Mesenchymal stem cell (in vitro differentiated cells and primary cell): ENCODE measurements around the gene ADAM33.

Source experiments
- DNase-seq: peaks from one replicate; pipeline ENCODE4 v3.0.0-alpha.2; 2013
- H2AFZ ChIP-seq: one replicate; pipeline ENCODE4 v1.6.1; 2013; ENCODE audit warnings: low read depth, mild to moderate bottlenecking, control low read depth, inconsistent platforms, low read length, moderate library complexity
- H2AK5ac ChIP-seq: 2 replicates; pipeline ENCODE4 v1.6.1; 2013; ENCODE audit warnings: low read length, moderate library complexity, mild to moderate bottlenecking, inconsistent platforms; ENCODE audit not compliant: severe bottlenecking
- H2BK120ac ChIP-seq: one replicate; pipeline ENCODE4 v1.6.1; 2013; ENCODE audit warnings: low read depth, mild to moderate bottlenecking, inconsistent platforms, low read length, moderate library complexity
- H2BK12ac ChIP-seq, 2 experiments: one replicate each; pipeline ENCODE4 v1.6.1; 2013; ENCODE audit warnings: inconsistent platforms in 2 of 2, low read length in 2 of 2, mild to moderate bottlenecking in 2 of 2, moderate library complexity in 2 of 2, control low read depth in 1 of 2
- H2BK15ac ChIP-seq: one replicate; pipeline ENCODE4 v1.6.1; 2013; ENCODE audit warnings: mild to moderate bottlenecking, low read depth, inconsistent platforms; ENCODE audit not compliant: poor library complexity, severe bottlenecking
- H2BK5ac ChIP-seq: 2 replicates; pipeline ENCODE4 v1.6.1; 2013; ENCODE audit warnings: low read depth, mild to moderate bottlenecking, low read length, control low read depth, inconsistent platforms; ENCODE audit not compliant: poor library complexity, severe bottlenecking
- H3K14ac ChIP-seq, 2 experiments: one replicate each; pipeline ENCODE4 v1.6.1; 2013; ENCODE audit warnings: inconsistent platforms in 2 of 2, low read length in 2 of 2, control low read depth in 1 of 2, mild to moderate bottlenecking in 1 of 2, moderate library complexity in 1 of 2
- H3K18ac ChIP-seq, 2 experiments: one replicate each; pipeline ENCODE4 v1.6.1; 2013; ENCODE audit warnings: inconsistent platforms in 2 of 2, low read length in 2 of 2, control low read depth in 1 of 2, low read depth in 1 of 2, mild to moderate bottlenecking in 1 of 2
- H3K23ac ChIP-seq, 2 experiments: one replicate each; pipeline ENCODE4 v1.6.1; 2013; ENCODE audit warnings: inconsistent platforms in 2 of 2, low read length in 2 of 2, mild to moderate bottlenecking in 2 of 2, moderate library complexity in 2 of 2, control low read depth in 1 of 2
- H3K27ac ChIP-seq: 2 replicates; pipeline ENCODE4 v1.5.1; 2013; ENCODE audit warnings: mild to moderate bottlenecking, moderate library complexity, low read length, control low read depth, inconsistent platforms; ENCODE audit not compliant: poor library complexity, severe bottlenecking
- H3K27me3 ChIP-seq, 2 experiments: 2 replicates each; pipeline versions ENCODE4 v1.6.1 to v1.7.0; 2013; ENCODE audit warnings: low read length in 2 of 2, mild to moderate bottlenecking in 2 of 2, moderate library complexity in 2 of 2, control low read depth in 1 of 2, inconsistent platforms in 1 of 2; ENCODE audit not compliant: control insufficient read depth in 1 of 2, insufficient read depth in 1 of 2
- H3K36me3 ChIP-seq, 2 experiments: 2 replicates each; pipeline versions ENCODE4 v1.6.1 to v1.7.0; 2013; ENCODE audit warnings: low read length in 2 of 2, control low read depth in 1 of 2, inconsistent platforms in 1 of 2, low read depth in 1 of 2, mild to moderate bottlenecking in 1 of 2; ENCODE audit not compliant: insufficient read depth in 2 of 2, control insufficient read depth in 1 of 2
- H3K4ac ChIP-seq, 2 experiments: one replicate each; pipeline ENCODE4 v1.6.1; 2013; ENCODE audit warnings: inconsistent platforms in 2 of 2, low read length in 2 of 2, mild to moderate bottlenecking in 2 of 2, moderate library complexity in 2 of 2, control low read depth in 1 of 2, low read depth in 1 of 2
- H3K4me1 ChIP-seq: 2 replicates; pipeline ENCODE4 v1.6.1; 2013; ENCODE audit warnings: low read depth, low read length, control low read depth; ENCODE audit not compliant: control insufficient read depth, insufficient read depth
- H3K4me2 ChIP-seq: 2 replicates; pipeline ENCODE4 v1.6.1; 2013; ENCODE audit warnings: low read length, mild to moderate bottlenecking, inconsistent platforms; ENCODE audit not compliant: poor library complexity, severe bottlenecking
- H3K4me3 ChIP-seq, 2 experiments: 2 replicates each; pipeline versions ENCODE4 v1.5.1 to v1.7.0; 2013; ENCODE audit warnings: low read length in 2 of 2, mild to moderate bottlenecking in 2 of 2, control low read depth in 1 of 2, low read depth in 1 of 2; ENCODE audit not compliant: insufficient read depth in 1 of 2
- H3K79me1 ChIP-seq: replicated peaks from 2 replicates; pipeline ENCODE4 v1.6.1; 2013; ENCODE audit warnings: mild to moderate bottlenecking, control low read depth, low read length, inconsistent platforms; ENCODE audit not compliant: poor library complexity, severe bottlenecking
- H3K9ac ChIP-seq: 2 replicates; pipeline ENCODE4 v1.7.0; 2013; ENCODE audit warnings: mild to moderate bottlenecking, low read length, moderate library complexity
- H3K9me3 ChIP-seq: 2 replicates; pipeline ENCODE4 v1.7.0; 2013; ENCODE audit warnings: mild to moderate bottlenecking, low read length; ENCODE audit not compliant: control insufficient read depth
- H4K8ac ChIP-seq: one replicate; pipeline ENCODE4 v1.6.1; 2013; ENCODE audit warnings: inconsistent platforms, mild to moderate bottlenecking, low read length, moderate library complexity
- H4K91ac ChIP-seq: one replicate; pipeline ENCODE4 v1.6.1; 2013; ENCODE audit warnings: mild to moderate bottlenecking, low read length, inconsistent platforms
- WGBS: methylation state at CpG from one replicate; pipeline ENCODE4 v1.1.7; 2013; ENCODE audit warnings: mixed read lengths; 5-methylcytosine and 5-hydroxymethylcytosine counted together

Gene ADAM33

GRCh38 chr20:3663031-3663701 lies 18.6 kb downstream of the ADAM33 start, which contains the start of gene GFRA4:
GFRA4 (minus strand) TSS chr20:3663399; CDS start chr20:3663399, 0 bp downstream.
- Histone ChIP-seq H3K79me1 (no peaks in the 10 kb centered on the region), H2BK15ac (no peak within 1 kb of the TSS)
- WGBS: 78% methylated on average over 19 of the region's 19 CpGs

DNA sequence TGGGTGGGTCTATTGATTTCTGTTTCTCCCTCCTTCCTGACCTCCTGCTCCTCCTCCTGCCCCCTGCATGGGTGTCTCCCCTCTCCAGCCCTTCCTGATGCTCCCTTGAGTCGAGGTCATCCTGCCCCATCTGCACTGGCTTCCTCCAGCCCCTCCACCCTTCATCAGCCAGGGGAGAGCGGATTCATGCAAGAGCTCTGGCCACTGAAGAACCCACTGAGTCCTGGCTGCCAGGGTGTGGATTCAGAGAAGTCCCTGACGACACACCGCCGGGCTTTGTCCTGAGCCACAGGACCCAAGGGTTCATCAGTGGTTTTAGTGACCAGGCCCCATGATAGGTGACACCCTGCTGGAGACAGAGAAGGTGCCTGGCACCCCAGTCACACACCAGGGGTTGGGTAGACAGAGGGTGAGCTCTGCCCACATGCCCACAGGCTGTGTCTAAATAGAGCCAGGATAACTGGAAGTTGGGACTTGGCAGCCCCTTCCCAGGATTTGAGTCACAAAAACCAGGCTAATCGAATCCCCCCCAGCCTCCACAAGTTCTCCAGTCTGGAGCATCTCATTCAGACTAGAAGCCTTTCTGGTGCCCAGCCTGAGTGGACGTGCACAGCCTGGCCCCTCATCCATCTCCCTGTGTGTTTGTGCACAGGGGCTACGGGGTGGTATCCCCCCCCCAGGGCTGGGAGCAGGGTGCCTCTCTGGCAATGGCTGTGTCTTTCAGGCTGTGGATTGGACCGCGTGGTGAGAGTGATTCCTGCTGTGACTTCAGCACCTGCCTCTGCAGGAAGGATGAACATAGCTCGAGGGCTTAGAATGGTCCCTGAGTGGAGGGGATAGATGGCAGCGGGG lies 19.8 kb downstream of the ADAM33 start:
- no peak overlapping the region for H2BK120ac ChIP-seq
- no peak overlapping the region for H2AFZ ChIP-seq
- peak overlapping the region in 1 of 2 experiments; percentile 29 for H3K23ac ChIP-seq
- H3K27me3 ChIP-seq: peaks cover 32 to 58% of the 10 kb centered on the region in 2 experiments
- H3K27ac ChIP-seq: no peak overlapping the region
- no peaks in the 10 kb centered on the region for H3K9me3 ChIP-seq
- H3K36me3 ChIP-seq: no peaks in the 10 kb centered on the region
- H3K14ac ChIP-seq: peak overlapping the region in 1 of 2 experiments; percentile 30
- H2AK5ac ChIP-seq: no peak overlapping the region
- H3K79me1 ChIP-seq: no peaks in the 10 kb centered on the region
- no peak overlapping the region for H2BK15ac ChIP-seq
- no peak overlapping the region for H2BK5ac ChIP-seq
- no peak overlapping the region for H3K18ac ChIP-seq
- no peak overlapping the region for H3K9ac ChIP-seq
- H4K91ac ChIP-seq: no peak overlapping the region
- no peak for DNase-seq
- no peak overlapping the region for H3K4ac ChIP-seq
- H4K8ac ChIP-seq: no peak overlapping the region
- H3K4me3 ChIP-seq: no peak overlapping the region
- H2BK12ac ChIP-seq: no peak overlapping the region
- WGBS: 82% methylated on average over 10 of the region's 12 CpGs
- H3K4me1 ChIP-seq: peaks cover 3% of the 10 kb centered on the region
- no peak overlapping the region for H3K4me2 ChIP-seq

More at GRCh38 chr20:3663031-3663701, 18.6 kb downstream of the ADAM33 start, which contains the start of gene GFRA4:
- Histone ChIP-seq H3K4me3 (no peak within 1 kb of the TSS), H2AFZ (no peak within 1 kb of the TSS), H3K4me1 (peaks cover 5% of the 10 kb centered on the region), H3K18ac (no peak within 1 kb of the TSS), H2BK12ac (no peak within 1 kb of the TSS), H3K4ac (no peak within 1 kb of the TSS), H3K23ac (no peak within 1 kb of the TSS), H3K9ac (no peak within 1 kb of the TSS), H2BK120ac (no peak within 1 kb of the TSS), H3K27ac (no peak within 1 kb of the TSS), H4K8ac (no peak within 1 kb of the TSS), H4K91ac (no peak within 1 kb of the TSS), H3K36me3 (peaks cover 0 to 4% of the 10 kb centered on the region in 2 experiments), H2AK5ac (no peak within 1 kb of the TSS), H3K4me2 (no peak within 1 kb of the TSS), H3K9me3 (no peaks in the 10 kb centered on the region), H3K14ac (peak within 1 kb of the TSS in 1 of 2 experiments; percentile 59), H2BK5ac (no peak within 1 kb of the TSS), H3K27me3 (peaks cover 24 to 50% of the 10 kb centered on the region in 2 experiments)
- DNase-seq: no peak

- Histone ChIP-seq H3K4me3 (no peak overlapping the region), H3K9ac (no peak overlapping the region), H3K36me3 (no peaks in the 10 kb centered on the region), H2BK120ac (no peak overlapping the region), H3K4me2 (no peak overlapping the region), H3K79me1 (no peaks in the 10 kb centered on the region), H3K27me3 (peaks cover 32 to 61% of the 10 kb centered on the region in 2 experiments), H3K9me3 (no peaks in the 10 kb centered on the region), H3K27ac (no peak overlapping the region), H3K18ac (no peak overlapping the region), H3K23ac (no peak overlapping the region), H2BK12ac (no peak overlapping the region), H4K91ac (no peak overlapping the region), H3K4ac (no peak overlapping the region), H2BK15ac (peak overlapping the region; percentile 20), H2AFZ (no peak overlapping the region), H2AK5ac (no peak overlapping the region), H2BK5ac (no peak overlapping the region), H3K14ac (no peak overlapping the region), H3K4me1 (peaks cover 2% of the 10 kb centered on the region), H4K8ac (no peak overlapping the region)
- DNase-seq: no peak
- WGBS: 96% methylated on average over 59 of the region's 60 CpGs
Observed at GRCh38 chr20:3661060-3661813, 20.6 kb downstream of the ADAM33 start.
